K562 (cell line): ENCODE results near the gene FMNL1. TPM values are rescaled to one million over a fixed set of nuclear protein-coding genes. Genes with fewer than 3 reads are reported as not detected.
A peak's percentile ranks its signal among the peaks of the same experiment; 100 is the strongest.

Source experiments
- ATAC-seq: fragments of 200-7000 bp; cut with Tn5 transposase; 3 replicates; pipeline ENCODE4 v1.9.1; 2020; ENCODE audit warnings: moderate library complexity
- BruUV-seq: library from RNA; stranded (reverse); fragments of 400-500 nt; replicated peaks from 2 replicates; lab custom pipeline; 2021; lab: Mats Ljungman, UMichigan
- CTCF ChIA-PET: fragments of 300-600 bp; formaldehyde crosslinking; extraction: SDS; loops from one replicate; lab custom pipeline; 2021; ENCODE audit warnings: low intra/inter-chr PET ratio; lab: Yijun Ruan, JAX
- POLR2A ChIA-PET: fragments of 300-600, 350-650 bp; sonication (Branson Sonifier 250); formaldehyde crosslinking; extraction: SDS; loops from one replicate; lab custom pipeline; 2021; ENCODE audit warnings: antibody characterized with exemption, inconsistent platforms; lab: Yijun Ruan, JAX
- DNase-seq, 4 experiments: peaks; one replicate each; pipeline versions ENCODE4 v3.0.0 to v3.0.0-alpha.2; 2011 to 2018; ENCODE audit warnings: low spot score in 3 of 4, mixed read lengths in 3 of 4; ENCODE audit errors: extremely low read depth in 1 of 4
- FAIRE-seq: peaks from 2 replicates; lab custom pipeline; 2011; peaks lifted over from hg19 to GRCh38; lab: Jason Lieb, UNC
- H2AFZ ChIP-seq: 2 replicates; pipeline ENCODE4 v1.6.0; 2011; ENCODE audit warnings: low read depth, low read length, control low read depth, inconsistent platforms
- H3K27ac ChIP-seq: fragments of 200-600 bp; 3 replicates; pipeline ENCODE4 v1.8.0; 2011; ENCODE audit warnings: low read depth, mild to moderate bottlenecking, control low read depth, inconsistent platforms, low read length, moderate library complexity, mixed read lengths; ENCODE audit errors: extremely low read depth
- H3K27me3 ChIP-seq, 2 experiments: fragments of 300-600 bp in 1 of 2; 2 replicates in 1 of 2; 3 replicates in 1 of 2; pipeline versions ENCODE4 v1.6.0 to v1.8.0; 2011; ENCODE audit warnings: inconsistent platforms in 2 of 2, low read length in 2 of 2, mild to moderate bottlenecking in 1 of 2, mixed read lengths in 1 of 2, moderate library complexity in 1 of 2; ENCODE audit not compliant: control insufficient read depth in 2 of 2, insufficient read depth in 2 of 2
- H3K36me3 ChIP-seq: fragments of 300-600 bp; 3 replicates; pipeline ENCODE4 v1.8.0; 2011; ENCODE audit warnings: mild to moderate bottlenecking, low read length, inconsistent platforms; ENCODE audit not compliant: control insufficient read depth, insufficient read depth
- H3K4me1 ChIP-seq, 2 experiments: fragments of 200-600 bp in 1 of 2; replicated peaks in 1 of 2; 2 replicates in 1 of 2; 3 replicates in 1 of 2; pipeline versions ENCODE4 v1.5.1 to v1.8.0; 2011; ENCODE audit warnings: inconsistent platforms in 2 of 2, low read length in 2 of 2, mild to moderate bottlenecking in 1 of 2, mixed read lengths in 1 of 2, moderate library complexity in 1 of 2; ENCODE audit not compliant: control insufficient read depth in 2 of 2, insufficient read depth in 2 of 2
- H3K4me2 ChIP-seq: 2 replicates; pipeline ENCODE4 v1.6.1; 2011; ENCODE audit warnings: low read length, control low read depth, inconsistent platforms, mixed read lengths; ENCODE audit not compliant: insufficient read depth
- H3K4me3 ChIP-seq: fragments of 200-600 bp; sonication (generic), shearing (Covaris generic); 2 replicates; pipeline ENCODE4 v1.5.1; 2016; ENCODE audit warnings: control low read depth, inconsistent platforms
- H3K79me2 ChIP-seq: fragments of 200-600 bp; 3 replicates; pipeline ENCODE4 v1.8.0; 2011; ENCODE audit warnings: low read length, inconsistent platforms; ENCODE audit not compliant: control insufficient read depth, insufficient read depth
- H3K9ac ChIP-seq, 2 experiments: 2 replicates each; pipeline versions ENCODE4 v1.6.0 to v1.6.1; 2011; ENCODE audit warnings: low read depth in 2 of 2, low read length in 2 of 2, control low read depth in 1 of 2, inconsistent platforms in 1 of 2, mild to moderate bottlenecking in 1 of 2, mixed read lengths in 1 of 2; ENCODE audit not compliant: insufficient read depth in 1 of 2
- H3K9me1 ChIP-seq: one replicate; pipeline ENCODE4 v1.6.0; 2011; ENCODE audit warnings: inconsistent platforms, mild to moderate bottlenecking, low read length, moderate library complexity; ENCODE audit not compliant: control insufficient read depth, insufficient read depth
- H3K9me3 ChIP-seq: replicated peaks from 2 replicates; pipeline ENCODE4 v1.5.1; 2011; ENCODE audit warnings: low read depth, low read length, inconsistent platforms; ENCODE audit not compliant: control insufficient read depth, insufficient read depth
- H4K20me1 ChIP-seq: replicated peaks from 2 replicates; pipeline ENCODE4 v1.6.1; 2011; ENCODE audit warnings: low read length, inconsistent platforms, mixed read lengths; ENCODE audit not compliant: control insufficient read depth, insufficient read depth
- MLLT1 ChIP-seq, 2 experiments: fragments of 450-650 bp; IDR thresholded peaks; 2 replicates each; pipeline ENCODE4 v1.6.1; 2016
- PHB2 ChIP-seq: fragments of 450-650 bp; IDR thresholded peaks from 2 replicates; pipeline ENCODE4 v1.6.1; 2017; ENCODE audit warnings: low read depth
- SRF ChIP-seq, 2 experiments: fragments of 250-450, 450-650 bp in 1 of 2; sonication (Bioruptor Pico) in 1 of 2; sonication (generic) in 1 of 2; formaldehyde crosslinking; IDR thresholded peaks; 2 replicates each; pipeline versions ENCODE4 v1.5.0 to v1.5.1; 2020 to 2022; ENCODE audit warnings: mild to moderate bottlenecking in 1 of 2, missing genetic modification reagents in 1 of 2
- USF1 ChIP-seq: sonication (generic); formaldehyde crosslinking; IDR thresholded peaks from 2 replicates; pipeline ENCODE4 v1.9.0; 2022; ENCODE audit warnings: mild to moderate bottlenecking, missing genetic modification reagents
- ZNF212 ChIP-seq: fragments of 450-650 bp; formaldehyde crosslinking; IDR thresholded peaks from 2 replicates; pipeline ENCODE4 v1.4.0; 2020; ENCODE audit warnings: mild to moderate bottlenecking
- ZNF274 ChIP-seq: IDR thresholded peaks from 2 replicates; pipeline ENCODE4 v1.6.1; 2011; ENCODE audit warnings: low read depth, mild to moderate bottlenecking, low read length, moderate library complexity, borderline replicate concordance
- ZNF75A ChIP-seq: fragments of 450-650 bp; formaldehyde crosslinking; IDR thresholded peaks from 2 replicates; pipeline ENCODE4 v1.4.0; 2020; ENCODE audit warnings: mild to moderate bottlenecking
- ZNF830 ChIP-seq: fragments of 250-450 bp; sonication (Bioruptor Pico); IDR thresholded peaks from 2 replicates; pipeline ENCODE4 v1.5.0; 2021; ENCODE audit warnings: mild to moderate bottlenecking
- WGBS: fragments of 100-300 bp; shearing (Covaris generic); methylation state at CpG from one replicate; pipeline ENCODE4 v1.1.6; 2016; ENCODE audit warnings: low coverage, mixed read lengths; ENCODE audit not compliant: insufficient coverage; ENCODE audit errors: missing lambda C conversion rate; 5-methylcytosine and 5-hydroxymethylcytosine counted together
- in situ Hi-C: fragments of 300-500 bp; cut with MboI; formaldehyde crosslinking; loops from 4 replicates; pipeline ENCODE4 v1.15.0; 2018; ENCODE audit warnings: inconsistent platforms, mixed read lengths
- intact Hi-C: fragments of 100-400 bp; cut with micrococcal nuclease; formaldehyde crosslinking; loops from 2 replicates; pipeline ENCODE4 v1.14.2; 2022
- polyA plus RNA-seq, 8 experiments: library from polyadenylated mRNA; depleted of rRNA in 4 of 8; stranded (reverse) in 5 of 8; unstranded in 3 of 8; fragments of >200 nt; fragmentation: Nextera tagmentation in 2 of 8; fragmentation: Illumina TruSeq in 1 of 8; extraction: Ambion mirVana in 2 of 8; extraction: Trizol in 1 of 8; gene quantifications; 2 replicates each; pipeline versions ENCODE4 v1.2.1 to v1.2.3, GENCODE V29; 2011 to 2014; ENCODE audit warnings: inconsistent platforms in 1 of 8, missing spikeins in 1 of 8
- total RNA-seq, 7 experiments: library from RNA; depleted of rRNA in 6 of 7; stranded (reverse); fragments of >200 nt in 6 of 7; fragmentation: Illumina TruSeq in 2 of 7; extraction: Trizol in 2 of 7; gene quantifications; 2 replicates each; pipeline versions ENCODE4 v1.2.1 to v1.2.3, GENCODE V29; 2011 to 2021; ENCODE audit warnings: low replicate concordance in 1 of 7
- TF ChIP-seq, protein P1 (sequence below), 3 experiments: IDR thresholded peaks in 2 of 3; conservative IDR thresholded peaks in 1 of 3; 2 replicates each; pipeline ENCODE4 v1.5.1; 2011 to 2012; ENCODE audit warnings: low read length in 3 of 3, mild to moderate bottlenecking in 3 of 3, control low read depth in 2 of 3, improper control_type of control experiment in 1 of 3, inconsistent platforms in 1 of 3, low read depth in 1 of 3, mixed read lengths in 1 of 3, moderate library complexity in 1 of 3; ENCODE audit not compliant: insufficient read depth in 2 of 3
- TF ChIP-seq, protein P2 (sequence below): sonication (generic); formaldehyde crosslinking; IDR thresholded peaks from 2 replicates; pipeline ENCODE4 v1.9.0; 2022; ENCODE audit warnings: mild to moderate bottlenecking, missing genetic modification reagents
- TF ChIP-seq, protein P3 (sequence below), 3 experiments: fragments of 200-800 bp in 1 of 3; fragments of 250-450 bp in 1 of 3; fragments of 450-650 bp in 1 of 3; sonication (Bioruptor Pico) in 1 of 3; sonication (Bioruptor generic) in 1 of 3; formaldehyde crosslinking in 1 of 3; IDR thresholded peaks; 2 replicates each; pipeline versions ENCODE4 v1.6.1 to v1.8.0; 2016 to 2022; ENCODE audit warnings: mild to moderate bottlenecking in 2 of 3, missing genetic modification characterization in 2 of 3, missing compliant biosample characterization in 1 of 3, moderate library complexity in 1 of 3

FMNL1 gene
- total and polyA plus RNA-seq, 9 of the 15 experiments (the other 6 are each of a cell fraction or from before 2014, with no cell fraction given) = 0.70 to 36.6 (median 7.7) TPM

DNA sequence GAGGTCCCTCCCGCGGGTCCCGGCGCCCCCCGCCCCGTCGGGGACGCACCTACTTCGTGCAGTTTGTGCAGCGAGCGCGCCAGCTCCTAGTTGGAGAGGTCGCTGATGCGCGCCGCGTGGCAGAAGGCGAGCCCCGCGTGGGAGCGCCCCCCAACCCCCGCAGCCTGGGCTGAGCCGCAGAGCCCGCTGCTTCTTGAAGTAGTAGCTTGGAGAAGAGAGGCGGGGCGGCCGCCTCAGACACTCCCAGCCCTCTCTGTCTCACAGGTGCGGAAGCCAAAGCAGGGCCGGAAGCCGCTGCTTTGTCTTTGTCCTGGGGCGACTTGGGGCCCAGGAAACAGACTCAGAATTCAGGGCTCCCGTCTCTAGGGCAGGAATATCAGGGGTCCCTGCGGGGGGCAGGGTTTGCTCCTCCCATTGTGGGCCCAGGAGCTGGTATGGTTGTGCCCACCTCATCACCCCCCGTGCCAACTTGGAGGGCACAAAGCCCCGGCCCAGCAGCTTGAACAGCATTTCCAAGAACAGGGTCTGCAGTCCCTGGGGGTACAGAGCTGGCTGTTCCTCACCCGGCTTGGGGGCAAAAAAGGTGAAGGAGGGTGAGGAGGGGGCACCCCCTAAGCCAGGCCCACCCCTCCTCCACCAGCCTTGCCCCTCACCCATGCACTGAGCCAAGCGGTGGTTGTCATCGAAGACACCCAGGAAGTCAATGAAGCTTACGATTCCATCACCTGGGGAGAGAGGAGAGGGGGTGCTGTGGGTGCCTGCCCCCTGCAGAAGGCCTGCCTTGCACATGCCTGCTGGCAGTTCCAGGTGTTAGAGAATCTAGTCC lies 26.7 kb downstream of the FMNL1 start:
- H4K20me1 ChIP-seq = no peaks in the 10 kb centered on the region
- BruUV-seq = TSS peak; percentile 51
- DNase-seq = peak; percentile 79 to 85 (median 82)
- H3K79me2 ChIP-seq = peaks cover 31% of the 10 kb centered on the region
- ChIA-PET POLR2A (interaction anchor here (0.6 to 1.6 kb wide), 12 partner anchors 10 to 1612 kb away, joined by 3 to 10 read pairs (median 4); partner anchors contain the start of genes HEXIM1 and MAP3K14), CTCF (no interaction called here)
- peak overlapping the region; percentile 73 to 95 for H3K9ac ChIP-seq
- H3K27ac ChIP-seq = peak overlapping the region; percentile 78
- in situ Hi-C loops = no loop called here
- H3K27me3 ChIP-seq = no peaks in the 10 kb centered on the region
- peaks cover 46% of the 10 kb centered on the region; the same call in 2 of the 3 replicates for H3K36me3 ChIP-seq
- peak overlapping the region; percentile 78 for H3K4me3 ChIP-seq
- H3K9me1 ChIP-seq = no peaks in the 10 kb centered on the region
- no peak for FAIRE-seq
- peak overlapping the region; percentile 81 for H3K4me2 ChIP-seq
- peak; percentile 81 for ATAC-seq
- H2AFZ ChIP-seq = peak overlapping the region; percentile 54
- WGBS = 10% methylated on average over 18 of the region's 39 CpGs
- no peaks in the 10 kb centered on the region; the same call in 1 of the 2 replicates for H3K9me3 ChIP-seq
- peaks cover 38 to 71% of the 10 kb centered on the region in 2 experiments for H3K4me1 ChIP-seq
- intact Hi-C loops = no loop called here
- TF ChIP-seq USF1 (0 out of 2 replicates have a peak, but pooled peaks have one; percentile 26), PHB2 (no peak), ZNF75A (CRISPR knock-in tag) (no peak), ZNF830 (CRISPR knock-in tag) (no peak), ZNF212 (no peak), SRF (CRISPR knock-in tag; IDR thresholded peaks at IDR 0.05) (0 out of 4 replicates have a peak, but pooled peaks of 1 of the 2 experiments have one; percentile 6), MLLT1 (IDR thresholded peaks at IDR 0.05) (no peak), ZNF274 (no peak)
- TF ChIP-seq, protein P1, sequence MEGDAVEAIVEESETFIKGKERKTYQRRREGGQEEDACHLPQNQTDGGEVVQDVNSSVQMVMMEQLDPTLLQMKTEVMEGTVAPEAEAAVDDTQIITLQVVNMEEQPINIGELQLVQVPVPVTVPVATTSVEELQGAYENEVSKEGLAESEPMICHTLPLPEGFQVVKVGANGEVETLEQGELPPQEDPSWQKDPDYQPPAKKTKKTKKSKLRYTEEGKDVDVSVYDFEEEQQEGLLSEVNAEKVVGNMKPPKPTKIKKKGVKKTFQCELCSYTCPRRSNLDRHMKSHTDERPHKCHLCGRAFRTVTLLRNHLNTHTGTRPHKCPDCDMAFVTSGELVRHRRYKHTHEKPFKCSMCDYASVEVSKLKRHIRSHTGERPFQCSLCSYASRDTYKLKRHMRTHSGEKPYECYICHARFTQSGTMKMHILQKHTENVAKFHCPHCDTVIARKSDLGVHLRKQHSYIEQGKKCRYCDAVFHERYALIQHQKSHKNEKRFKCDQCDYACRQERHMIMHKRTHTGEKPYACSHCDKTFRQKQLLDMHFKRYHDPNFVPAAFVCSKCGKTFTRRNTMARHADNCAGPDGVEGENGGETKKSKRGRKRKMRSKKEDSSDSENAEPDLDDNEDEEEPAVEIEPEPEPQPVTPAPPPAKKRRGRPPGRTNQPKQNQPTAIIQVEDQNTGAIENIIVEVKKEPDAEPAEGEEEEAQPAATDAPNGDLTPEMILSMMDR (IDR thresholded peaks at IDR 0.05 in 2 of 3, conservative IDR thresholded peaks at IDR 0.05 in 1 of 3; ENCODE audit: insufficient read depth in 2 of 3, low read depth in 1 of 3, low read length in 3 of 3) = no peak
- TF ChIP-seq, protein P2, sequence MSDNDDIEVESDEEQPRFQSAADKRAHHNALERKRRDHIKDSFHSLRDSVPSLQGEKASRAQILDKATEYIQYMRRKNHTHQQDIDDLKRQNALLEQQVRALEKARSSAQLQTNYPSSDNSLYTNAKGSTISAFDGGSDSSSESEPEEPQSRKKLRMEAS (CRISPR knock-in tag) = 0 out of 2 replicates have a peak, but pooled peaks have one; percentile 49
- TF ChIP-seq, protein P3, sequence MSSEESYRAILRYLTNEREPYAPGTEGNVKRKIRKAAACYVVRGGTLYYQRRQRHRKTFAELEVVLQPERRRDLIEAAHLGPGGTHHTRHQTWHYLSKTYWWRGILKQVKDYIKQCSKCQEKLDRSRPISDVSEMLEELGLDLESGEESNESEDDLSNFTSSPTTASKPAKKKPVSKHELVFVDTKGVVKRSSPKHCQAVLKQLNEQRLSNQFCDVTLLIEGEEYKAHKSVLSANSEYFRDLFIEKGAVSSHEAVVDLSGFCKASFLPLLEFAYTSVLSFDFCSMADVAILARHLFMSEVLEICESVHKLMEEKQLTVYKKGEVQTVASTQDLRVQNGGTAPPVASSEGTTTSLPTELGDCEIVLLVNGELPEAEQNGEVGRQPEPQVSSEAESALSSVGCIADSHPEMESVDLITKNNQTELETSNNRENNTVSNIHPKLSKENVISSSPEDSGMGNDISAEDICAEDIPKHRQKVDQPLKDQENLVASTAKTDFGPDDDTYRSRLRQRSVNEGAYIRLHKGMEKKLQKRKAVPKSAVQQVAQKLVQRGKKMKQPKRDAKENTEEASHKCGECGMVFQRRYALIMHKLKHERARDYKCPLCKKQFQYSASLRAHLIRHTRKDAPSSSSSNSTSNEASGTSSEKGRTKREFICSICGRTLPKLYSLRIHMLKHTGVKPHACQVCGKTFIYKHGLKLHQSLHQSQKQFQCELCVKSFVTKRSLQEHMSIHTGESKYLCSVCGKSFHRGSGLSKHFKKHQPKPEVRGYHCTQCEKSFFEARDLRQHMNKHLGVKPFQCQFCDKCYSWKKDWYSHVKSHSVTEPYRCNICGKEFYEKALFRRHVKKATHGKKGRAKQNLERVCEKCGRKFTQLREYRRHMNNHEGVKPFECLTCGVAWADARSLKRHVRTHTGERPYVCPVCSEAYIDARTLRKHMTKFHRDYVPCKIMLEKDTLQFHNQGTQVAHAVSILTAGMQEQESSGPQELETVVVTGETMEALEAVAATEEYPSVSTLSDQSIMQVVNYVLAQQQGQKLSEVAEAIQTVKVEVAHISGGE (CRISPR knock-in tag; IDR thresholded peaks at IDR 0.05) = peak in 1 of 3 experiments; percentile 52; a peak in 2 of 6 replicates
